Common myeloid progenitor, CD34-positive (primary cell): ENCODE results near the gene CALU.

Experiments used
- CTCF ChIA-PET: fragments of 350-600 bp; sonication (Branson Sonifier 250); formaldehyde crosslinking; loops from one replicate; lab custom pipeline; 2021; ENCODE audit warnings: antibody characterized with exemption; lab: Charles Lee
- POLR2A ChIA-PET: fragments of 350-600 bp; sonication (Branson Sonifier 250); formaldehyde crosslinking; loops from one replicate; lab custom pipeline; 2021; ENCODE audit warnings: antibody characterized with exemption; lab: Charles Lee
- DNase-seq, 3 donors: peaks; one replicate each; pipeline versions ENCODE4 v3.0.0 to v3.0.0-alpha.2; 2013
- H3K27ac ChIP-seq, 2 experiments: 1 replicate in 1 of 2; 2 replicates in 1 of 2; pipeline ENCODE4 v1.7.0; 2013; ENCODE audit warnings: inconsistent platforms in 2 of 2, low read length in 2 of 2, mild to moderate bottlenecking in 2 of 2, low read depth in 1 of 2, moderate library complexity in 1 of 2; ENCODE audit not compliant: severe bottlenecking in 2 of 2, insufficient read depth in 1 of 2, poor library complexity in 1 of 2
- H3K27me3 ChIP-seq, 5 experiments: replicated peaks in 2 of 5; 1 replicate in 3 of 5; 2 replicates in 2 of 5; pipeline versions ENCODE4 v1.6.1 to v1.7.0; 2013; ENCODE audit warnings: low read length in 4 of 5, mild to moderate bottlenecking in 2 of 5, moderate library complexity in 2 of 5, inconsistent platforms in 1 of 5; ENCODE audit not compliant: insufficient read depth in 5 of 5, control insufficient read depth in 4 of 5
- H3K36me3 ChIP-seq, 4 experiments: 1 replicate in 2 of 4; 2 replicates in 2 of 4; pipeline versions ENCODE4 v1.6.1 to v1.7.0; 2013; ENCODE audit warnings: low read length in 3 of 4, control low read depth in 1 of 4, mild to moderate bottlenecking in 1 of 4; ENCODE audit not compliant: control insufficient read depth in 4 of 4, insufficient read depth in 4 of 4
- H3K4me1 ChIP-seq, 4 experiments: 1 replicate in 3 of 4; 2 replicates in 1 of 4; pipeline versions ENCODE4 v1.6.1 to v1.7.1; 2013; ENCODE audit warnings: low read length in 3 of 4, mild to moderate bottlenecking in 3 of 4, control low read depth in 1 of 4, inconsistent platforms in 1 of 4, moderate library complexity in 1 of 4; ENCODE audit not compliant: control insufficient read depth in 4 of 4, insufficient read depth in 4 of 4; ENCODE audit errors: control extremely low read depth in 1 of 4
- H3K4me3 ChIP-seq, 7 experiments: 1 replicate in 4 of 7; 2 replicates in 3 of 7; pipeline versions ENCODE4 v1.5.1 to v1.7.0; 2013; ENCODE audit warnings: mild to moderate bottlenecking in 7 of 7, low read length in 6 of 7, moderate library complexity in 6 of 7, inconsistent platforms in 2 of 7, low read depth in 2 of 7, control low read depth in 1 of 7; ENCODE audit not compliant: insufficient read depth in 4 of 7, control insufficient read depth in 1 of 7; ENCODE audit errors: extremely low read depth in 1 of 7
- H3K9me3 ChIP-seq, 5 experiments: 1 replicate in 4 of 5; 2 replicates in 1 of 5; pipeline versions ENCODE4 v1.6.1 to v1.7.1; 2013; ENCODE audit warnings: low read length in 4 of 5, mild to moderate bottlenecking in 2 of 5, inconsistent platforms in 1 of 5, low read depth in 1 of 5, moderate library complexity in 1 of 5; ENCODE audit not compliant: control insufficient read depth in 4 of 5, insufficient read depth in 2 of 5; ENCODE audit errors: control extremely low read depth in 1 of 5
- WGBS: methylation state at CpG from one replicate; pipeline ENCODE4 v1.1.5; 2013; ENCODE audit not compliant: insufficient coverage; 5-methylcytosine and 5-hydroxymethylcytosine counted together

Gene CALU

DNA sequence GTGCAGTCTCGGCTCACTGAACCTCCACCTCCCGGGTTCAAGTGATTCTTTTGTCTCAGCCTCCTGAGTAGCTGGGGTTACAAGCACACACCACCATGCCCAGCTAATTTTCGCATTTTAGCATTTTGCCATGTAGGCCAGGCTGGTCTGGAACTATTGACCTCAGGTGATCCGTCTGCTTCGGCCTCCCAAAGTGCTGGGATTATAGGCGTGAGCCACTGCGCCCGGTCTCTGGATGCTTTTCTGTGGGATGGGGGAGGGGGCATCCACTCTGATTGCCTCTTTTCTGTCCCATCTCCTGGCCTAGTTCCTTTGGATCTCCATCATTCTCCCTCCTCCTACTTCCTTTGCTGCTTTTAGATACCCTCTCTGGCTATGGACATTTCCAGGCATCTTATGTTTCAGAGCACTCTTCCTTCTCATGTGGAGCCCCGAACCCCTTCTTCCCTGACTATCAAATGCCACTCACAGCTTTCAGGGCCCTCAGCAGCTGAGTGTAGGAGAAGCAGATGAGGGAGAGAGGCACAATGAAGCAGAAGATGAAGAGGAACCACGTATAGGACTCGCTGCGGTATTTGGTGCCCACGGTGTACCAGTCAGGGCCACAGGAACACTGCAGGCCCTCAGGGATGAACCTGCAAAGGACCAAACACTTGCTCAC is 35.0 kb downstream of the CALU start:
- H3K36me3 ChIP-seq: peaks cover 6 to 36% (median 12%) of the 10 kb centered on the region in 4 experiments
- peaks cover 0 to 9% (median 0%) of the 10 kb centered on the region in 5 experiments for H3K9me3 ChIP-seq
- no peaks in the 10 kb centered on the region for H3K4me1 ChIP-seq
- ChIA-PET CTCF (interaction anchor here (1.5 kb wide), 1 partner anchor 12 kb away, joined by 4 read pairs; no protein-coding TSS in a partner anchor), POLR2A (no interaction called here)
- no peak overlapping the region for H3K4me3 ChIP-seq
- no peak for DNase-seq
- no peaks in the 10 kb centered on the region for H3K27me3 ChIP-seq
- no peak overlapping the region for H3K27ac ChIP-seq
- 97% methylated on average over 10 of the region's 13 CpGs for WGBS

GRCh38 chr7:128774921-128775320 is 35.8 kb downstream of the CALU start:
- H3K4me1 ChIP-seq: no peaks in the 10 kb centered on the region
- peaks cover 4 to 30% (median 8%) of the 10 kb centered on the region in 4 experiments for H3K36me3 ChIP-seq
- H3K4me3 ChIP-seq: no peak overlapping the region
- POLR2A ChIA-PET: no interaction called here
- H3K9me3 ChIP-seq: peaks cover 0 to 9% (median 0%) of the 10 kb centered on the region in 5 experiments
- DNase-seq: no peak
- H3K27me3 ChIP-seq: no peaks in the 10 kb centered on the region
- CTCF ChIA-PET: interaction anchor here (1.5 kb wide), 1 partner anchor 11 kb away, joined by 4 read pairs; no protein-coding TSS in a partner anchor
- no peak overlapping the region for H3K27ac ChIP-seq
- WGBS: 94% methylated on average over 7 of the region's 7 CpGs

DNA sequence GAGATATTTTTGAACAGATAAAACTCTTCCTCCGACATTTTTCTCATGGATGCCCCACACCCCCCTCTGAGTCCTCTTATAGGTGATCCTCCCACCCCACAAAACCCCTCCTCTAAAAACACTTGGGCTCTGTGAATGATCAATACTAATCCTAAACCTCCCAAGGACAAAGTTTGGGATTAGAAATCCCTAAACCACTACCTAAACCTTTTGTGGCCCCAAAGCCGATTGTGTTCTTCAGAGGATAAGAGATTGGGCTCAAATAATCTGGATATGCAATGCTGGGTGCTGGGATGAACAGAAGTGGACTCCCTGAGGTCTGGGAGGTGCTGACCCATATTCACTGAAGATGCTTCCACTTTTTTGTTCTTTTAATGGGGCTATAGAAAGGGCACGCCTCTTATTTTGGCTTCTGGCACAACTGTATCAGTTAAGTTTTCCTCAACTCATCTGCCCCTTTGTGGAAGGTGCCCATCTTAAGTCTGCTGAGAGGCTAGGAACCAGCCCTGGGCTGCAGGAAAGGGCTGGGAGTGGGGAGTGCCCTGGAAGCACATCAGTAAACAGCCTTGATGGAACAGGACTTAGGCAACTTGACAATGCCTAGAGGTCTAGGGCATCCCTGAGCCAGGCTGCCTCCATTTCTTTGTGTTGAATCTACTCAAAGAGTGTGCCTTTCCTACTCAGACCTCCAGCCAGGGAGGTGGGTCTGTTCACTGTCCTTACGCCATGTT is 36.8 kb downstream of the CALU start, which contains the start of gene OPN1SW:
Gene OPN1SW (minus strand): TSS at position 51 of the 731 bp plus-strand sequence. CDS start 13 bp downstream, at position 38.
- Histone ChIP-seq H3K27ac (no peak within 1 kb of the TSS), H3K4me1 (no peaks in the 10 kb centered on the region), H3K9me3 (peaks cover 0 to 9% (median 0%) of the 10 kb centered on the region in 5 experiments), H3K36me3 (peaks cover 2 to 21% (median 8%) of the 10 kb centered on the region in 4 experiments), H3K4me3 (no peak within 1 kb of the TSS), H3K27me3 (no peaks in the 10 kb centered on the region)
- ChIA-PET CTCF (no interaction called here), POLR2A (no interaction called here)
- DNase-seq: no peak
- WGBS: 100% methylated on average over 2 of the region's 4 CpGs

- H3K4me1 ChIP-seq: no peaks in the 10 kb centered on the region
- POLR2A ChIA-PET: no interaction called here
- peaks cover 0 to 9% (median 0%) of the 10 kb centered on the region in 5 experiments for H3K9me3 ChIP-seq
- peaks cover 0 to 10% (median 5%) of the 10 kb centered on the region in 4 experiments for H3K36me3 ChIP-seq
- no peak overlapping the region for H3K4me3 ChIP-seq
- CTCF ChIA-PET: interaction anchor here (1.1 kb wide), 1 partner anchor 10 kb away, joined by 3 read pairs; no protein-coding TSS in a partner anchor
- no peak overlapping the region for H3K27ac ChIP-seq
- WGBS: 80% methylated on average over 1 of the region's 5 CpGs
- peak in 2 of 3 donors; percentile 47 to 51 for DNase-seq
- H3K27me3 ChIP-seq: no peaks in the 10 kb centered on the region
These were observed 38.3 kb downstream of the CALU start for GRCh38 chr7:128777156-128778123.

GRCh38 chr7:128778946-128779345 is 39.8 kb downstream of the CALU start:
- peaks cover 0 to 9% (median 0%) of the 10 kb centered on the region in 5 experiments for H3K9me3 ChIP-seq
- WGBS: 98% methylated on average over 5 of the region's 5 CpGs
- ChIA-PET CTCF (interaction anchor here (0.6 kb wide), 1 partner anchor 85 kb away, joined by 4 read pairs; no protein-coding TSS in a partner anchor), POLR2A (no interaction called here)
- DNase-seq: no peak
- no peak overlapping the region for H3K27ac ChIP-seq
- H3K4me1 ChIP-seq: no peaks in the 10 kb centered on the region
- H3K27me3 ChIP-seq: no peaks in the 10 kb centered on the region
- H3K4me3 ChIP-seq: no peak overlapping the region
- H3K36me3 ChIP-seq: no peaks in the 10 kb centered on the region

DNA sequence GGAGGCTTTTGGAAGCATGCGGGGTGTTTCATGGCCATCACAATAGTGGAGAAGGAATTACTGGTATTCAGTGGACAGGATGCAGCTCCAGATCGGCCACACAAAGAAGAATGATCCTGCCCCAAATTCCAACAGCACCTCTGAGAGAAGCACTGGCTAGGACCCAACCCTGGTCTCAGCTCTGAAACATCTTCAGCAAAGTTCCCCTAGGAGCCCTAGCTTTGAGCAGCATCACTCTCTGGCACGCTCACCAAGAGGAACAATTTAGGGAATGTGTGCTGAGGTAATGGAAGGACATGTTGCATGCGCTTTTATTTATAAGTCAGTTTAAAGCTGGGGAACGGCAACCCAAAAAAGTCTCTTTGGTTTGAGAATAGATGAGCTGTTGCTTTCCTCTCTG is 42.0 kb downstream of the CALU start:
- Histone ChIP-seq H3K27me3 (no peaks in the 10 kb centered on the region), H3K9me3 (peaks cover 0 to 9% (median 0%) of the 10 kb centered on the region in 5 experiments), H3K4me1 (peaks cover 0 to 2% (median 0%) of the 10 kb centered on the region in 4 experiments), H3K36me3 (no peaks in the 10 kb centered on the region), H3K4me3 (no peak overlapping the region), H3K27ac (no peak overlapping the region)
- POLR2A ChIA-PET: no interaction called here
- CTCF ChIA-PET: interaction anchor here (0.6 to 1.2 kb wide), 2 partner anchors 10 to 28 kb away, joined by 3 read pairs; no protein-coding TSS in a partner anchor
- no peak for DNase-seq
- WGBS: 100% methylated on average over 5 of the region's 5 CpGs
